Stimulated activated CD4-positive, alpha-beta T cell treated with anti-CD3 and anti-CD28 coated beads, Interleukin-1b, Interleukin-23, amount 100 ng/mL, for 1 hour (primary cell): ENCODE results near the gene MAK.
"Not testable (repeated sequence)": the region's sequence is repeated elsewhere in the genome, so short reads cannot be mapped to it uniquely, and the experiment has no call there.

Experiments
- DNase-seq, 2 donors: peaks; one replicate each; pipeline ENCODE4 v3.0.0-alpha.2; 2020; ENCODE audit warnings: low read depth in 2 of 2

The MAK gene

DNA sequence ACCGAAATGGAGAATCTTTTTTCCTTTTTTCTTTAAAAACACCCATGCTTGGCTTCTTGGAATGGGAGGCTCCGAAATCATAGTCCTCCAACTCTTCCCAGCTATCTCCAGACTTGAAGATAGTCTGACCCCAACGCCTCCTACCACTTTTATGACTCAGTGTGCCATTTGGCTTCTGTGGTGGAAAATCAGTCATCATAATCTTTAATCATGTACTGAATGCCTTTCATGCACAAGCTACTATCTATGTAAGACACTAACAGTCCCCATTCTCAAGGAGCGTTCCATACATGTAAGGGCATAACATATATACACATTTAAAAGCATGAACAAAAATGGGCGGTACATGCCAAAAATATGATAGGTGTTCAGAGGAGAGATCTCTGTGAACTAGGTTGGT is 46.7 kb downstream of the MAK start:
- no peak for DNase-seq

DNA sequence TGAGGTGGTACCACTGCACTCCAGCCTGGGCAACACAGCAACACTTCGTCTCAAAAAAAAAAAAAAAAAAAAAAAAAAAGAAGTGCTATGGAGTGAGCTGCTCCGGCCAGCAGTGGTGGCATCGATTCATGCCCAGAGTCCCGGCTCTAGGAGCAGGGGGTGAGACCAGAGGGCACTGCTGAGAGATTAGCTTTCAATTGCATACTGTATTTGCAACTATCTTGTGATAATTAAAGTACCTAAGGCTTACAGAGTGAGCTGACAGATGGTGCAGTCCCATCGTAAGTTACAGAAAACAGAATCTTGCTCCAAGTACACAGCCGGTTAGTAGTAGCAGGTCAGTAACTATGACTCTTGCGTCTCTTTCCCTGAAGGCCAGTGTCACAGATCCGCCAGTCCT is 59.3 kb downstream of the MAK start:
- DNase-seq = no peak

DNA sequence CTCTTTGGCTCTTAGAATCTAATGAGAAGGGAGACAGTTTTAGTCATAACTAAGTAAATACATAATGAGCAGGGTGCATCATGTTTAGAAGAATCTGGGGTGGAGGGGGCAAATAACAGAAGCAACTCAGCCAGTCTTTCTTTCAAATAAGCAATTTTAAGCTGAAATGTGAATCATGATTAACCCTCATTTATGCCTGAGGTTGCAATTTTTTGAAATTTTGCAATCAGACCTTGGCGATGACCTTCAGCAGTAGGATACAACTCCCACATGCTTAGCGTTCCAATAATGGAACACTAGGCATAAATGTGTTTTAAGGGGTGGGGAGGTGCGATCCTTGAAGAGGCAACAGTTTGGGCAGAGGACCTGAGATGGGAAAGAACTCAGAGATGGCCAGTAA is 60.1 kb downstream of the MAK start:
- DNase-seq = no peak

DNA sequence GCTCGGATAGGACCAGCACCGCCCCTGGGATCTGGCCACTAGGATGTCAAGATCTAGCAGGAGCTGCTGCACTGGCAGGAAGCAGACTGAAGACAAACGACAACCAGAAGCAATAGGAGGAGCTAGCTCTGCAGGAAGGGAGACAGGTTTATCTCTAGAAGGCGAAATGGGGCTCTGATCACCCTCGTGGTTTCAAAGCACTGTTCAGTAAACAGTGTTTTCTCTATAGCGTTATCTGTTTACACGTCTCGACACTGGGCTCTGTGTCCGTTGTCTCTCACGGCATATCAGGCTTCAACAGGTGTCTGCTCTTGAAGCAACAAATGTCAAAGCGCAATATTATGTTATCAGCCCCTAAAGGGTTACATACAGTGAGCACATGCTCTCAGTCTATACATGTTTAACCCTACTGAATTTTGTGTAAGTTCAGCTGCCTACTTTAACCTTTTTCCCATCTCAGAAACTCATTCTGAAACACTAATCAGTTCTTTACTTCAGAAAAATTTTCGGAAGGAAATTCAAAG is 66.9 kb downstream of the MAK start:
- DNase-seq = no peak

DNA sequence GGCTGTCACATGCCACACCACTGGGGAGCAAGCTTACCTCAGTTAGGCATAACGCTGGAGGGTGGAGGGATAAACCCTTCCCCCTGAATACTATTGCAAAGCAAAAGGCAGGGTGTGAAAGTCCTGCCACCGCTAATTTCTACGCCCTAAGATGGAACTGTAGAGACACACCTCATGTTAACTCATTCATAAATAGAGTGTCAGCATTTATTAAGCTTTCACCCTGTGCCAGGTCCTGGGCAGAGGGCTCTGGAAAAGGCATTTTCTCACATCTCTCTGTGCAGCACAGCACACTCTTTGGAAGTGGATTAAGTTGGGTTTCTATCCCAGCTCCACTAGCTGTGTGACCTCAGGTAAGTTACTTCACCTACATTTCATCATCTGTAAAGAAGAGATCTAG is 68.9 kb downstream of the MAK start:
- DNase-seq = no peak

DNA sequence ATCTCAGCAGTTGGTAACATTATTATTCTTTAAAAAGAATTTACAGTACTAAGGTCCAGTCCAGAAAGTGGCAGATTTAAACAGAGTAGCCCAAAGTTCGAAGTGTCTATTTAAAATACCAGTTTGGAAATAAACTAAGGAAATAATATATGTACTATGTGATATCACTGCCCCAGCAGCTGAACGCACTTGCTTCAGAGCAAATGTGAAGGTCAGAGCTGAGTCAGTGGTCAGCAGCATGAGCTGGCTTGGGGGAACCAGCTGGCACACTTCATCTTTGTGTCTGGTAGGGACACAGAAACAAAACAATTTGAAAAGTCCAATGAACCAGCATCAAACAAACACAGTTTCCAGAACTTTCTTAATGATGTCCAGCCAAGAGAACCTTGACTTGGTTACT is 75.3 kb downstream of the MAK start:
- DNase-seq = no peak

DNA sequence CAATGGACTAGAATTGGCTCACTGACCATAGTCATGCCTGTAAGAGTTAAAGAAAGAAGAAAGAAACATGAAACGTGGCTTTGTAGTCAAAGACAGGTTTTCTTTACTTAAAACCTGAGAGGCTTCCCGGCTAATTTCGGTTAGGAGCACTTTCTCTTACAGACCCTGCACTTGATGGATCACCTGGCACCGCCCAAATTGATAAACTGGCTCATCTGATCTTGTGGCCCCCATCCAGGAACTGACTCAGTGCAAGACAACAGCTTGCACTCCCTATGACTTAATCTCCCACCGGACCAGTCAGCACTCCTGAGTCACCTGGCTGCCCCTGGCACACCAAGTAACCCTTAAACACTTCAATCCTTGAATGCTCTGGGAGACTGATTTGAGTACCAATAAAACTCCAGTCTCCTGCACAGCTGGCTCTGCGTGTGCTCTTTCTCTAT is 78.4 kb downstream of the MAK start:
- DNase-seq = no peak

DNA sequence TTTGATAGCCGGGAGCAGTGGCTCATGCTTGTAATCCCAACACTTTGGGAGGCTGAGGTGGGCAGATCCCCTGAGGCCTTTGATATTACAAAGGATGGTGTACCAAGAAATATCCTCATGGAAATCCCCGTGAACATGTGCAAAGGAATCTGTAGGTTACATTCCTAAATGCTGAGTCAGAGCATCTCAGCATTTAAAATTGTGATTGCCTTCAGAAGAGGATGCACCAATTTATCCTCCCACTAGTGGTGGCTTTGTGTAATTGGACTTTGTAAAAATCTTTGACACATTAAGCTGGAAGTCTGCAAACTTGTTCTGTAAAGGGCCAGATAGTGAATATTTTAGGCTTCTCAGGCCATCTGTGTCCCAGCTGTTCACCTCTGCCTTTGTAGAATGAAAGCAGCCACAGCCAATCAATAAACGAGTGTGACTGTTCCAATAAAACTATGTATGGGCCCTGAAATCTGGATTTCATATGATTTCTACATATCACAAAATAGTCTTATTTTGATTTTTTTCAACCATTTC is 79.0 kb downstream of the MAK start:
- no peak for DNase-seq

DNA sequence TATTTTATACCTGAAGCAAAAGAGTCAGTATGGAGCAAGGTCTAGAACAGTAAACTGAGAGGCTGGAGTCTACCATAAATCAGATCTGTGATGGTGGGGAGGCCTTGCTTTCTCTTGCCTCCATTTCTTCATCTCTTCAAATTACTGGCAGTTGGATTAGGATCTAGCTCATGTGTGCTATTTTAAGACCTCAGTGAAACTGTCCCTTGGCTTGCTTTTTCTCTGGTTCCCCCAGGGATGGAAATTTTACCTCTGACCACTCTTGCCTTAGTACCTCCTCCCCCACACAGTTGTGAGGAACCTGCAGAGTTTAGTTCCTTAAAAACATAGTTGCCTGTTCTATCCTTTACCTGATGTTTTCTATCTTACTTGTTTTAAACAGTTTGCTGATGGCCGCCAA is 82.3 kb downstream of the MAK start:
- DNase-seq = no peak

DNA sequence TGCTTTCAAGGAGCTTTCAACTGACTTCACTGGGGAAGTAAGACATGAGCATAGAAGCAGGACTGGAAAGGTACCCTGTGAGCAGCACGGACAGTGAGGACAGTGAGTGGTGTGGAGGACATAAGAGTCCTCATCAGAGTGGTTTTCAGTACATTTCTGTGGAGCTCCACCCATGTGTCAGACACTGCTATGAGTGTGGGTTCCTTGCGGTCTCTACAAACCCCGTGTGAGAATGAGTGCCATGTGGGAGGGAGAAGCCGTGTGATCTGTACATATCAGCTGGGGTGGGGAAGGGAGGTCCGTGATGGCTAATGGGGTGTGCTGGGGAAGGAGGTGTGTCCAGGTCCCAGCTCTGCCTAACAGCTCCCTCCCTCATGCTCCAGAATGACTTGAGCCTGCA is 86.6 kb downstream of the MAK start:
- DNase-seq = not testable (repeated sequence)

DNA sequence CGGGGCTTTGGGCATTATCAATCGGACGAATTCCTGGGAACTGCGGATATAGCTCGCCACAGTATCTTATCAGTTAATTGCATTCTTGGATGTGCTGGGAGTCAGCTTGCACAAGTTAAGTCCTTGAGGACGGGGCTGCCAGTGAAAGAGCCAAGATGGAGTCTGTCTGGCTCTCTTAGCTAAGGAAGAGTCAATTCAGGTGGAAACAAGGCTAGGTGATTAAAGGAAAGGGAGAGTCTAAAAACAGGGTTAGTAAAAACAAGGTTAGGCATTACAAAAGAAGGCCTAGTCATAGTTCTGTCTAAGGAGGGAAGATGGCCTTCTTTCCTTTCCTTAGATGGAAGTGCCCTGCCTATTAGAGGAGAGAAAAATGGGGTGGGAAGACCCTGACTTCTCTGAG is 87.8 kb downstream of the MAK start:
- not testable (repeated sequence) for DNase-seq

DNA sequence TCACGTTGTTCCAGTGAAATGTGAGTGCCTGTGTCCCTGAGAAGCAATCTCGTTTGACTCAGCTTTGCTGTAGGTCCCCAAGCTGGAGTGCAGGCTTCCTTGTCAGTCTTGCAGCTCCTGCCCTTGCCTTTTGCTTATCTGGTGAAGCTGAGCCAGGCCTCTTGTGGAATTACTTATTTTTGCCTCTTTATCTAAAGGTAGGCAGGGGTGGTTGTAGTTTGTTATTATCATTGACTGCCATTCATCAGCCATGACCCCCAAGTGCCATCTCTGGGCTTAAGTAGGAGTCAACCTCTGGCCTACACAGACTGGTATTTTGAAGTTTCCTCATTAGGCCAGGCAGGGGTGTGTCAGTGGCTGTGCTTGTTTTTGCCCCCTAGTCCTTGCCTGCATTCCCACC is 88.6 kb downstream of the MAK start:
- DNase-seq = no peak

DNA sequence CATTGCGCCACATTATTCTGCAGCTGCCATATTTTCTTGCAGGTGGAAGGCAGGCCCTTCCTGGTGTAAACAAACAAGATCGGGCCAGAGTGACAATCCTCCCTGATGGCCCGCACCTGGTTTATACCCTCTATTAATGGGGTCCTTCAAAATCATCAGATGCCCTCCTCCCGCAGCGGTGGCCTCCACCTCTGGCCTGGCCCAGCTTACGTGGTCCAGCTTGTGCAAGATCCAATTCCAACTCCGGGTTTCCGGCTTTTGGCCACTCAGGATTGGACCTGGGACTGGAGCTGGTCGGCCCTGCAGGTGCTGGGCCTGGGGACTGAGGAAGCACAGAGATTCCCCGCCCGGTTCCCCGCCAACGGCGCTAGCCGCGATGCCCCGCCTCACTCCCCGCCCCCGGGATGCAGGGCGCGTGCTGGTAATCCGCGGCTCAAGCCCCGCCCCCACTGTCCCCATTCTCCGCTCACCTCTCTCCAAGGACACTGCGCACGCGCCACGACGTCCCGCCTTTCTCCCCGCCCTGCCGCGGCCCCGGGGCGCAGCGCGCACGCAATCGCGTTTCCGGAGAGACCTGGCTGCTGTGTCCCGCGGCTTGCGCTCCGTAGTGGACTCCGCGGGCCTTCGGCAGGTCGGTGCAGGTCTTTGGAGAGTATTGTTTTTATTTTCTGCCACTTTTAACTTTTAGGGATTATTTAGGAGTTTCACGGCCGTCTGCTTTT is 90.9 kb downstream of the MAK start, which contains the start of gene TMEM14B:
TSS of gene TMEM14B (plus strand) at position 555 of the 722 bp plus-strand sequence. CDS start 1,441 bp downstream, outside the sequence.
- peak; percentile 97 to 100 for DNase-seq

DNA sequence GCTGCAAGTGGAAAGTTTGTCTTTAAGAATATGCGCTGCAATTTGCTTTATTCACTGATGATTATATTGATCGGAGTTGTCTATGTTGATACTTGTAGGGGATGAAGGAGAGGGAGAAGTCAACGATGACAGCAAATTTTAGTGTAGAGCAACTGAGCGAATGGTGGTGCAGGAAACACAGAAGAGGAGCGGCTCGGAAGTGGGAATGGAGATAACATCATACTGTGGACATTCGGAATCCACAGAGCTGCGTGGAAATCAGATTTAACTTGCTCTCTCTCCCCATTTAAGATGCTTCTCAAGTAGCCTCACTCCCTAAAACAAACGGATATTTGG is 91.5 kb downstream of the MAK start:
- no peak for DNase-seq

DNA sequence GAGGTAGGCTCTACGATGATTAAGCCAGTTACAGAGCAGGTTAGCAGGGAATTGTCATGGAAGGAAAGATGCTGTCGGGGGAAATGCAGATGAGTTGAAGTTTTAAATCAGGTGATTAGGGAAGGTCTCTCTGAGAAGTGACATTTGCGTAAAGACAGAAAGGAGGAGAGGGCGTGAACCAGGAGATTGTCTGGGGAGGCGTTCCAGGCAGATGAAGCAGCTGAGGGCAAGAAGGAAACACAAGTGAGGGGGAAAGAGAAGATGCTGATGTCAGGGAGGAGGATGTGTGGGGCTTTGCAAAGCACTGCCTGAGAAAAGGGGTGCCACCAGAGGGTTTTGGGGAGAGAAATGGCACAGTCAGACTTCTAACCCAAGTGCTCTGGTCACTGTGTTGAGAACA is 93.2 kb downstream of the MAK start:
- DNase-seq = no peak

DNA sequence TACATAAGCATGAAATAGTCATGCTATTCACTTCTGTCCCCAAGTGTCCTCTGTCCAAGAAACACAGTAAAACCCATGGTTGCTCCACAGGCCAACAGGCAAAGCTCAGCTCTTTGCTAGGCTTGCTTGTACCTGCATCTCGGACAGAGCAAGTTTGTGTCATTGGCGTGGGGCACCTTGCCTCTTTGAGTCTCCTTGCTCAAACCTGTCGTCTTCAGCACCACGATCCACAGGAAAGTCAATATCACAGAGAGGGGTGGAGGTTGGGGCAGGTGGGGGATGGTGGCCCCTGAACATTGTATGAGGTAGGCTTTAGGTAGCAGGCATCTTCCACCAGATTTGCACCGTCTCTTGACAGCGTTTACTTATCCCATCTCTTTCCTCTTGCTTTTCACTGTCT is 94.8 kb downstream of the MAK start:
- DNase-seq = no peak

DNA sequence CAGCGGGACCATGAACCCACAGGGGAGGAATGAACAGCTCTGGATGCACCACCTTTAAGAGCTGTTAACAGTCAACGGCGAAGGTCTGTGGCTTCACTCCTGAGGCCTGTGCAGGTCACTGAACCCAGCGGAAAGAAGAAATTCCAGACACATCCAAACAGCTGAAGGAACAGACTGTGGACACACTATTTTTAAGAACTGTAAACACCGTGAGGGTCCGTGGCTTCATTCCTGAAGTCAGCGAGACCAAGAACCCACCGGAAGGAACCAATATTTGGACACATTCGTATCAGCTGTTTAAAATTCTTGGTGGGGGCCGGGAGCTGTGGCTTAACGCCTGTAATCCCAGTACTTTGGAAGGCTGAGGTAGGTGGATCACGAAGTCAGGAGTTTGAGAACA is 96.1 kb downstream of the MAK start:
- no peak for DNase-seq

DNA sequence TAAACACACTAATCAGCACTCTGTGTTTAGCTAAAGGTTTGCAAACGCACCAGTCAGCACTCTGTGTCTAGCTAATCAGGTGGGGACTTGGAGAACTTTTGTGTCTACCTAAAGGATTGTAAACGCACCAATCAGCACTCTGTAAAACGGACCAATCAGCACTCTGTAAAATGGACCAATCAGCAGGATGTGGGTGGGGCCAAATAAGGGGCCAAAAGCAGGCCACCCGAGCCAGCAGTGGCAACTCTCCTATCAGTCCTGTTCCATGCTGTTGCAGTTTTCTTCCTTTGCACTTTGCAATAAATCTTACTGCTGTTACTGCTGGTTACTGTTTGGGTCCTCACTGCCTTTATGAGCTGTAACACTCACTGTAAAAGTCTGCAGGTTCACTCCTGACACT is 96.7 kb downstream of the MAK start:
- DNase-seq = not testable (repeated sequence)

DNA sequence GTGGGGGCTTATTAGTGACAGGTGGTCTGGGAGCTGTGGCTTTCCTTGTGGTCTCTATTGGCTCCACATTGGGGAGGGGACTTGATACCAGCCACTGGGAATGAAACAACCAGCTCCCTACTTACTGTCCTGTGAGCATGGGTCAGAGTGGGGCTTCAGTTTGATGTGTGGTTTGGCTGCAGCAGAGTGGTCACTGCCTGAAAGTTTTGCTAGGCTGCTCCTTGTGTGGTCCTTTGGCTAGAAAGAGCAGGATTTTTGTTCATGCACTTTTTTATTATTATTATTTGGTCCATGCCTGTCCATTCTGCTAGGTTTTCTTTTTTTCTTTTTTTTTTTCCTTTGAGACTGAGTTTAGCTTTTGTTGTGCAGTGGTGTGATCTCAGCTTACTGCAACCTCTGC is 98.3 kb downstream of the MAK start:
- no peak for DNase-seq

DNA sequence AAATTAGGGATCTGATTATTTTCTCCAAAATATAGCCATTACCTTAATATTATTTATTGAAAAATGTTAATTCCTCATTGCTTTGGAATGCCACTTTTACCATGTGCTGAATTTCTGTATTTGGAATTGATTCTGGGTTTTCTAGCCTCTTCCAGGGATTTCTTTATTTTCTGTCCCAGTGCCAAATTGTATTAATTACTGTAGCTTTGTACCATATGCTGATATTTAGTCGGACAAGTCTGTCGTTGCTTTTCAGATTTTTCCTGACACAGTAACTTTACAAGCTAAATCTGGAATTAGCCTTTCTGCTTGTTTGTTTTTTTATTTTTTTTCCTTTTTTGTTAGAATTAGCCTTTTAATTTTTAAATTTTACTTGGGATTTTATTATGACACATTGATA is 101.6 kb downstream of the MAK start:
- DNase-seq = no peak

DNA sequence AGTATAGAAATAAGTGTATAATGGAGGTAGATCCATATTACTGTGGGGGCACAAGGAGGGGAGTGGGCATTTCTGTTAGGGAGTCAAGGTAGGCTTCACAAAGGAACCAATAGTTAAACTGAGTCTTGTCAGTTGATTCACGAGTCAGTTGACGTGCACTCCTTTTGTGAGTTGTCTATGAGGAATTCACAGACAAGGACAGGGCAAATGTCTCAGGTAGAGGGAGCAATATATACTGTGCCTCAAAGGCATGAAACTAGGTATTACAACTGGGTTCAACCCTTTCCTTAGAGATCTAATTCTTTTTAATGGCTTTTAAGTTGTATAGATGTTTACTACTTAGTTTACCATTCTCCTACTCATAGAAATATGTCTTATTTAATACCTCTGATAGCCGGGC is 104.5 kb downstream of the MAK start:
- no peak for DNase-seq

DNA sequence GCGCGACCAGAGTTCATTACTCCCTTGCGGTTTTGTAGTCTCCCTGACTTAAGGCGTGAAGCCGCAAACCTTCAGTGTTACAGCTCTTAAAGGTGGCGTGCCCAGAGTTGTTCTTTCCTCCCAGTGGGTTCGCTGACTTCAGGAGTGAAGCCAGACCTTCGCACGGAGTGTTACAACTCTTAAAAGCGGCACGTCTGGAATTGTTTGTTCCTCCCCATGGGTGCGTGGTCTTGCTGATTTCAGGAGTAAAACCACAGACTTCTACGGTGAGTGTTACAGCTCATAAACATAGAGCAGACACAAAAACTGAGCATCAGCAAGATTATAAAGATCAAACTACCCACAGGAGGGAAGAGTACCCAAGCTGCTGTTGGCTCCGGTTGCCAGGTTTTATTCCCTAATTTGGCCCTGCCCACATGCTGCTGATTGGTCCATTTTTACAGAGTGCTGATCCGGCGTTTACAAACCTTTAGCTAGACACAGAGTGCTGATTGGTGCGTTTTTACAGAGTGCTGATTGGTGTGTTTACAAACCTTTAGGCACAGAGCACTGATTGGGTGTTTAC is 105.1 kb downstream of the MAK start:
- DNase-seq = no peak

DNA sequence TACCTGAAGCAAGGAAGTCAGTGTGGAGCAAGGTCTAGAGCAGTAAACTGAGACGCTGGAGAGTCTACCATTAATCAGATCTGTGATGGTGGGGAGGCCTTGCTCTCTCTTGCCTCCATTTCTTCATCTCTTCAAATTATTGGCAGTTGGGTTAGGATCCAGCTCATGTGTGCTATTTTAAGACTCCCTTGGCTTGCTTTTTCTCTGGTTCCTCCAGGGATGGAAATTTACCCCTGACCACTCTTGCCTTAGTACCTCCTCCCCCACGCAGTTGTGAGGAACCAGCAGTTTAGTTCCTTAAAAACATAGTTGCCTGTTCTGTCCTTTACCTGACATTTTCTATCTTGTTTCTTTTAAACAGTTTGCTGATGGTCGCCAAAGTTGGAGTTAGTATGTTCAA is 108.1 kb downstream of the MAK start:
- DNase-seq = no peak
